IPS DF 19.7 (cell line): ENCODE measurements around the gene FOXN3.
A peak's percentile ranks its signal among the peaks of the same experiment; 100 is the strongest.
"Not testable (repeated sequence)": the region's sequence is repeated elsewhere in the genome, so short reads cannot be mapped to it uniquely, and the experiment has no call there.

ENCODE experiments used
- DNase-seq: peaks from one replicate; pipeline ENCODE4 v3.0.0-alpha.2; 2013; ENCODE audit warnings: low read depth, low spot score

Gene FOXN3

DNA sequence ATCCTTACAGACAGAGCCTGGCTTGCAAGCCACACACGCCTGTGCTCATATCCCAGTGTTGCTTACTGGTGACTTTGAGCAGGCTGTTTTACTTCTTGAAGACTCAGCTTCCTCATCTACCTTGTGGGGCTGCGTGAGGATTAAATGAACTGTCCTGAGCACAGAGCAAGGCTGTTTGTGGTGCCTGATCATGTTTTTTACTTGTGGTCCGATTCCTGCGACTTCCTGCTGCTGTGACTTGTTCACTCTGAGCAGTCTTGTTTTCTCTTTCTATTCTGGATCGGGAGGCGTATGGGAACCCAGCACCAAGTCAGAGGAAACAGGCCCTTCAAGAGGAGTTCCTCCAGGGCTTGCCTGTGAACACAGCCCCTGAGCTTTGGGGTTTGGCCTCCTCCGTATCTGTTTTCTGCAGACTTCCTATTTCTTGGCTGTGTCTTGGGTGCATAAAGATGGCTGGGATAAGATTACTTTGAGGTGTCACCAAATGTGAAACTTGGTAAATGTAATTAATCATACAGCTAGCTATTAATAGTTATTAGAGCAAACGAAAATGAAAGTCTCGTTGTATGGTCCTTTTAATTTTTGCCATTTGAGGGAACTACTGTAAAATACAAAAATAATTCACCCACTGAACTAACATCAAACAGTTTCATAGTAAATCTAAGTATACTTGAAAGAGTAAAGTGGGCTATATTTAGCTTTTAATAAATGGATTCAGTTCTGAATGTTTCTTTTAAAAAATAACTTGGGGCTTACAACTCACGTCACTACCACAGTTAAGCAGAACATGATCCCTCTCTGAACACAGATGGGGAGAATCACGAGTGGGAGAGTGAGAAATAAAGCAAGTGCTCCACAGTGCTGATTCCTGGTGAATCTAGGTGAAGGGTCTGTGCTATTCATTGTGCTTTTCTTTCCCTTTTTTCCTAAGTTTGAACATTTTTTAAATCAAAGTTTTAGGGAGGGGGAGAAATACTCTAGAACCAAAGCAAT is 251.5 kb downstream of the FOXN3 start:
- DNase-seq, result no peak

DNA sequence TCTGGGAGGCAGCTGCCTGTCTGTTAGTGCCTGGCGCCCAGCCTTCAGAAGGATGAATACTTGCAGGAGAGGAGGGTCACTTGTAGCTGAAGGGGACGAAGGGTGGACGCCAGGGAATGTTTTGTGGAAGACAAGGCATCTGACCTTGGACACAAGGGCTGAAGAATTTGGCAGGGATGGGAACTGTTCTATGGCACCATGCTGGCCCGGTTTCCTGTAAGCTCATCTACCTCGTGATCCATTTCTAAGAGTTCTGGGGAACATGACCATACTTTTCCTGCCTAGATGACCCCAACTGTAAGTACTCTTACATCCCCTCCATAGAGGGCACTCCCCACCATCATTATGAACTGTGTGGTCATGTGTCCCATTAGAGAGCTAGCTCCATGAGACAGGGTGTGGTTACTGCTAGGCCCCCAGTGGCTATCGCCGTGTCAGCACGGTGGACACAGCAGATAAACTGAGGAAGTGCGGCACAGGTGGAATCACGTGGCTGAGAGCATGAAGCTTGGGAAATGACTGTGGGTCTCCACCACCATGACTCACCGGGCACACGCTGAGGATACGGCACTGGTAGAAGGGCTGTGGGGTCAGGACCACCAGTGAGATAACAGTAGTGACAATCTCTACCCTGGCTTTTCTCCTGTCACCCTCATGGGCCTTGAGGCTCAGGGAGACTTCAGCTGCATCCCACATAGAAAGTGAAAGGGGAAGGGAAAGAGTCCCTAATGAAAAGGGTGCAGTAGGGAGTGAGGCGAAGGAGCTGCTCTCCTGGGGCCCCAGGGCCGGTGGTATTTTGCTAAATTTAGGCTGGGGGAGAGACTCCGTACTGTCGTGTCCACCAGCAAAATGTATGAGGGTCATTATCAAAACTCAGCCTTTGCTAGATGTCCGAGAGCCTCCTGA is 252.6 kb downstream of the FOXN3 start:
- no peak for DNase-seq

DNA sequence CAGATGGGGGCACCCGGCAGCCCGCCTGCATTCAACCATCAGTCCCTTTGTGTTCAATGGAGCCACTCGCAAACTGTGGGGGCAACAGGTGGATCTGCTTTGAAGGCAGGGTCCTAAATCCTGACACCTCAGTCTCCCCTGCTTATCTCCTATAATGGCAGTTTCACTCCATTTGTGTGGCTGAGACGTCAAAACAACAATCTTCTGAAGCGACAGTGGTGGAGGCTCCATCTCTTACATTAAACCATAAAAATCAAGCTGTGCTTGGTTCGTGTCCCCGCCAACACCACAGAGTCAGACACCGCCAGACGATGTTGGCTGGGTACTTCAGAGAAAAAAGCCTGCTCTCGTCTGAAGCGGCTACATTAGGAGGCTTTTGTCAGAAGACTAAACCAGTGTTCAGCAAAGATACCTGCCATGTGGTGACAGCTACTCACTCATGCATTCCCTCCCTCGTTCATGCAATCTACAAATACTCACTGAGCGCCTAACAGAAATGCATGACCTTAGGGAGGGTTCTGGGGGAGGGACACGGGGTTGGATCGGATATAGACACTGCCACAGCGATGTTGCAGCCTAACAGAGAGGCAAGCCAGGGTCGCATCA is 253.9 kb downstream of the FOXN3 start:
- DNase-seq, result no peak

DNA sequence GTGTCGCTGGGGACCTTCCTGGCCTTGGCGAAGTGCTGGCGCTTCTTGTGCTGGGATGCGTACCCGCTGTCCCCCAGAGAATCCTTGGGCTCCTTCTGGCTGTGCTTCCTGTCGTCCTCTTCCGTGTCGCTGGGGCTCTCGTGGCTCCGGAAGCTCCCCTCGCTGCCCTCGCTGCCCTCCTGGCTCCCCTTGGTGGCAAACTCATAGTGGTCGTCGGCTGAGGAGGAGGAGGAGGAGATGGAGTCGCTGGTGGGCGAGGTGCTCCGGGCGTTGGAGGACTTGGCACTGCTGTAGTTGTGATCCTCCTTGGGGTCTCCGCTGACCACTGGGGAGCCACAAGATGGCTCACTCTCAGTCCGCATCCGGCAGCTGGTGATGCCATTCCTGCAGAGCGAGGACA is 254.4 kb downstream of the FOXN3 start:
- DNase-seq, result no peak

DNA sequence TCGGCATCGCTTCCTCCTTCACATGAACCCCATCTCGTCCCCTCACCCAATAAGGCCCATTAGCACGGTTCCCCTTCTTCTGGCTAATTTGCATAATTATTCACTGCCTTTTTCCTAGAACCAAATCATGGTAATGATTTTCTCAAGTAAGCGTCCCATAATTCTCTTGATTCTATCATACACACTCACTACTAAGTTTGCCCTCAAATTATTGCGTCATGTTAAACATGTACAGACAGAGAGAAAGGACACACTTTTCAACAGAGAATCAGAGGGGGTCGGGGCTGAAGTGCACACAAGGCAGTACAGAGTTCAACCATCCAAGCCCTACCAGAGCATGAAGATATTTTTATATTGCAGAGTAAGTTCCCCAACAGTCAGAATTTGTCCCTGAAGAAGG is 256.6 kb downstream of the FOXN3 start:
- DNase-seq, result no peak

DNA sequence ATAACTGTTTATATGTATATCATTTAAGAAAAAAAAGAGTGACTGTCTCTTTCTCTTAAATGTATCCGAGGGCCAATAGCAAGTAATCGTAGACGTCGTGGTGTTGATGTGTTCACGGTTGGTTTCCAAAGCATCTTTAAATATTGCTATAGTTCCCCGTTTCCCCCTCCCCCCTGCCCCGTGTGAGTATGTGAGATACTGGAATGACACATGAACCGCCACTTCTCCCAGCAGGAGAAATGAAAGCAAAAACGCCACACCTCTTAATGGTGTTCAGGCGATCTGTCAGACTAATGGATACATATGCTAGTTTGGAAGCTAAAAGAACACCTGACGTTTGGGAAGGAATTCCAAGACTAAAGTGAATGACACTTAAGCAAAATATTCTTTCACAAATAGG is 258.3 kb downstream of the FOXN3 start:
- DNase-seq, result no peak

DNA sequence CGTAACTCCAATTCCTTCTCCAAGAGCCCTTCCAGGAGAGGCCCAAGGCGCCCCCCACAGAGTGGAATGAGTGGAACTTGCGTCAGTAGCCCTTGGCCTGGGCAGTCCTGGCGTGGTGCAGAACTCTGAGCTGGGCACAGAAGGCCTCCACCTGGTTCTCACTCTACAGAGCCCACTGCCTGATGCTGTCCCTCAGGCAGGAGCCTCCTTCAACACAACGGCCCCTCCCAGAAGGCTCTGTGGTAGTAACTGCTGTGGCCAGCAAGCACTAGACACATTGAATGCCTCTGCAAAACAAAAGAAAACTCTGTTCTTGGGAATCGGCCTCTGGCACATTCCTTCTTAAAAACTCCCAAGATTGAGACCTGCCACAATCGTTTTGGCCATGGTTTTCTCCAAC is 258.9 kb downstream of the FOXN3 start:
- not testable (repeated sequence) for DNase-seq

DNA sequence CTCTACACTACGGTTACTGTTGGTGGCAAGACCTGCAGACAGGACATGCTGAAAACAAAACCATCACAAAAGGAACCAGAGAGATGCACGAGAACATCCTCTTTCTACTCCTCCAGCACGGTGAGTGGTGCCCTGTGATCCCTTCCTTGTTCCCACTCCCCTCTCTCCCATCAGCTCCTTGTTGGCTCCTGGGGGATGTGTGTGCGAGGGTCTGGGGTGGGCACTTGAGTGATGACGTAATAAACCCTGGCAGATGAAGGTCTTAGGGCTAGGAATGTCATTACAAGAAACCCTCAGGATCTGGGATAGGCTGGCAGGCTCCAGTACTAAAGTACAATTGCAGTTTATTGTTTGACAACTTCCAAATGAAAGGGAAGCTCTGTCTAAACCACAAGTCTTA is 261.5 kb downstream of the FOXN3 start:
- DNase-seq, result no peak

DNA sequence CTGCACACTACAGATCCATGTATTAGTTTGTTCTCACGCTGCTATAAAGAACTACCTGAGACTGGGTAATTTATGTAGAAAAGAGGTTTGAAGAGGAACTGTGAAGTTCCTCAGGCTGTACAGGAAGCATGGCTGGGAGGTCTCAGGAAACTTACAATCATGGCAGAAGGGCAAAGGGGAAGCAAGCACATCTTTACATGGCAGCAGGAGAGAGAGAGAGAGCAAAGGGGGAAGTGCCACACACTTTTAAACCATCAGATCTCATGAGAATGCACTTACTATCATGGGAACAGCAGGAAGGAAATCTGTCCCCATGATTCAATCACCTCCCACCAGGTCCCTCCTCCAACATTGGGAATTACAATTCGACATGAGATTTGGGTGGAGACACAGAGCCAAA is 265.3 kb downstream of the FOXN3 start:
- not testable (repeated sequence) for DNase-seq

DNA sequence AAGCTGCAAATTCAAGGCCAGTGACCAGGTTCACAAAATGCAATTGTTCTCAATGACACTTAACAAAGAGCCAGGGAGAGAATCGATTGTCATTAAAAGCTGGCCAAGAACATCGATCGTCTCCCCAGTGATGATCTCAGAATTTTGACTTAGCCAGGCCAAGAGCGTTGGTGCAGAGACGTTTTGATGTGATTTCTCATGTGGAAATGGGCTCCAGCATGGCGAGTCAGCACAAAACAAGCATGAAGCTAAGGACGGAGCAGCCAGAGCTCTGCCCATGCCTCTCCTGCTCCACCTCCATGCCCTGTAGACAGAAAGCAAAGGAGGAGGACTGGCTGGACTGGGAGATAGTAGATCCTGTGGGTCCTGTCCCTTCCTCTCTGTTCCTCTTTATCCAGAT is 270.8 kb downstream of the FOXN3 start:
- DNase-seq, result no peak

DNA sequence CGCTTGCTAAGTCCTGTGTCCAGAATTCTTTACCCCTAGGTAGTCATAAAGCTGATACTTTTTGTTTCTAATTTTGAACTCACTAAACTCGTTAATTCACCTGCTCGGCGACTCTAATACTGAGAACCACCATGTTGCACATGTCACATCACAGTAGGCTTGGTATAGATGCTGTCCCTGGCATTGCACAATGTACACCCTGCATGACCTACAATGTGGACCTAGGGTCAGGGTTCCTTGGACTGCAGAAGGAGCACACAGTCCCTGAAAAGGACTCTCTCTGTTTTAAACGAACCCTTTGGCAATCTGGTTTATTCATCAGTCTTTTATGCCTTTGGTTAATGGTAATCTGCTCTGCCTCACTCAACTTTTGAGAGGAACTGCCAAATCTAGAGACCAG is 272.4 kb downstream of the FOXN3 start:
- no peak for DNase-seq

DNA sequence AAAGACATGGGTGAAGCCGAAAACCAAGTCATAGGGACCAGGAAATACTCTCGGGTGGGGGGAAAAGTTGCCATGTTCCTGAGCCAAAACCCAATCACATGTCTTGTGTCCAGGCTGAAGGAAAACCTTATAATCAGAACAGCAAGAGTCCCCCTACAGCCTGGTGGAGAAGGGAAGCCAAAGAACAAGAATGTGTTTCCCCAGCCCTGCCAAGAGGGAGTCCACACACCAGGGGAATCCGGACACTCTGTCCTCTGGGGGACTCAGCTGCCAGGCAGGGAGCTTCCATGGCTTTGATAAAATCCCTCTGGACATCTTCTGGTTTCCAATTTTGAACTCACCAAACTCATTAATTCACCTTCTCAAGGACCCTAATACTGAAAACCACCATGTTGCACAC is 273.0 kb downstream of the FOXN3 start:
- no peak for DNase-seq

DNA sequence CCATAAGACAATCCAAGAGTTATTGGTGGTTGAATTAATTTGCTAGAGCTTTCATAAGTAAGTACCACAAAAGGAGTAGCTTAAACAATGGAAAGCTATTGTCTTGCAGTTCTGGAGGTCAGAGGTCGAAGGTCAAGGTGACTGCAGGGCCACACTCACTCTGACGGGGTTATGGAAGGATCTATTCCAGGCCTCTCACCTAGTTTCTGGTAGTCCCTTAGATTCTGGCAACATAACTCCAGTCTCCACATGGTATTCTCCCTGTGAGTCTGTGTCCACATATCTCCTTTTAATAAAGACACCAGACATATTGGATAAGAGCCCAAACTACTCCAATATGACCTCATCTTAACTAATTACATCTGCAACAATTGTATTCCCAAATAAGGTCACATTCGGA is 273.4 kb downstream of the FOXN3 start:
- no peak for DNase-seq

DNA sequence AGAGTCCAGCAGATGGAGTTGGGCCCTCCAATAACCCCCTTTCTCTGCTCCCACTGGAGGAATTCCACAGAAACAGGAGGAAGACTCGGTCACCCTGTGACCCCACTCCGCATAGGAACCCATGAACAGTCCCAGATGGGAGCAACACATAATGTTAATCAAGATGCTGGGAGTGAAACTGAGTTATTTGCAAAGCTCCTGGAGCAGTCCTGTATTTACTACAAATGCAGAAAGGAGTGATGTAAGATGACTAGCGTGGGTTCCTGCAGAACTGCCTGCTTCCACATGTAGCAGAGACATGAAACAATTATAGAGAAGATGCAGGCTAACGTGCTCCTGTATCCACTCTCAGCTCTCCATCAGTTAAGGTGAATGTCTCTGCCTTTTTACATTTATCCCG is 274.7 kb downstream of the FOXN3 start:
- DNase-seq, result no peak

DNA sequence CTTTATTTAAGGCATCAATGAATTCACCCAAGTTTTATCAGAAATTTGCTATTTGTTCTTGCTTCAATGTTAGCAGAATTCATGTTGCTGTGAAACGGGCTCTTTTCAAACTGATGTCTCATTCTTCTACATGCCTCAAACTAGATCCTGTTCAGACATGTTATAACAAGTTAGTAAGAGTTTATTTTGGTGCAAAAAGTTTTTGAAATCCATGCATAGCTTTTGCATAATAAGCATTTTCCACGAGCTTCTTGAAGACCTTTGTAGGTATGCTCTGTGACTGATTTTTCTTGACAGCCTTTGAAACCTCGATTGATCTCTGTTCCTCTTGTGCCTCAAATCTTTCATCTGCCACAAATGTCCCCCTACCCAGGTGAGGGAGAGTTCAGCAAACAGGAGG is 275.2 kb downstream of the FOXN3 start:
- DNase-seq, result no peak

DNA sequence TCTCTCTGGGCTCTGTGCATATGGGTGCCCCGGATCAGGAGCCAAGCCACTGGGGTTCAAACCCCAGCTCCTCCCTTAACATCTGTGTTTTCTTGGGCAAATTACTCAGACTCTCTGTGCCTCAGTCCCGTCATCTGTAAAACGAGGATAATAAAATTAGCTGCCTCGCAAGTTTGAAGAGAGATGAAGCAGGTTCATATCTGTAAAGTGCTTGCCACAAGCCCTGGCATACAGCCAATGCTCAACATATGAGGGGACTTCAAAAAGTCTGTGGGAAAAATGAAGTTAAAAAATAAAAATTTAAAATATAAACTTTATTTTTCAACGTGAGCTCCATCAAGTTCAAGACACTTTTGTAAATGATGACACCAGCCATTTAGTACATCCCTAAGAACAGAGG is 276.7 kb downstream of the FOXN3 start:
- DNase-seq, result no peak

DNA sequence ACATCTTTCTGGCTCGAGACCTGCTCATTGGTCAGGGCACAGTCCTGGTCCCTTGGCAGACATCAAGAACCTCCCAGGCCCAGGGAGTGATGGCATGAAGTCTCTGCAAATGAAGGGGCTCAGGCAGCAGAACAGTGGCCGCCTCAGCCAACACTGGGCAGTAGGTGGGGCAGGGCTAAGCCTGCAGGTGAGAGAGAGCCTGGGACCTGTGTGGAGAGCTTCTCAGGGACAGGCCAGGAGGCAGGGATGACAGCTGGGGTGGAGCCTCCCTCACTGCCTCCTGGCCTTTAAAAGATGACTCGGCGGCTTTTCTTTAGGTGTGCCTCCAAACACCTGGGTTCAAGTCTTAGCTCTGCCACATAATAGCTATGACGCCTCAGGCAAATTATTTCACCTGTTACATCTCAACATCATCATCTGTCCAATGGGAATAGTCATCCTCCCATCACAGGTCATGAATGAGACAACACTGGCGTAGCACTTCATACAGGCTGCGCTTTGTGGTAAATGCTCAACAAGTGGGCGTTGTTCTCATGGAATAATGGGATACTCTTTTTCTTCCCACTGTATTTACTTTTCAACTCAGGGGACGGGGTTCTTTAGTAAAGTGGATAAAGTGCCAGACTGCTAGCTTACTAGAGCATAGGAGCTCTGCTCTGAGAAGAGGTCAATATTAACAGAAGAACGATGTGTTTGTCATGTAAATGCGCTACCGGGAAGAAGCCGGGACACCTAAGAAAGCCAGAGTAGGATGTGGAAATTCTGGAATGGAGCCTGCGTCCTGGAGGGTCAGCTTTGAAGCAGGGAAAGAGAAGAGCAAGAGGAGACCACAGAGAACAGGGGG is 277.4 kb downstream of the FOXN3 start:
- DNase-seq, result peak; percentile 40

DNA sequence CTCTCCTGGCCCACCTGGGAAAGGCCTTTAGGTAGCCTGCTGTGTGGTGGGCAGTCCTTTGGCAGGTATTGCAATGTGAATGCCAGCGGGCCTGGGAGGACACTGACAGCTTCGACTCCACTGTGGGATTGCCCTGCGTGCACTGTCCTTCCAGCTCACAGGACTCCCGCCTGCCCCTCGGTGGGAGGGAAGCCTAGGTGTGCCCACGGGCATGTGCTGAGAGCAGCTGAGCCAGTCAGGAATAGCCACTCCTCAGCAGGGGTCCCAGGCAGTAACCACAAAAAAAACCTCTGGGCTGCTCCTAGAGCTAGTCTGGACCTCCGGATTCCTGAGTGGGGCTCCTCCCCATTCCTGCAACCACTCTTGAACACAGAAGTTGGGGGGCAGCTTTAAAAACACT is 278.2 kb downstream of the FOXN3 start:
- DNase-seq, result no peak

DNA sequence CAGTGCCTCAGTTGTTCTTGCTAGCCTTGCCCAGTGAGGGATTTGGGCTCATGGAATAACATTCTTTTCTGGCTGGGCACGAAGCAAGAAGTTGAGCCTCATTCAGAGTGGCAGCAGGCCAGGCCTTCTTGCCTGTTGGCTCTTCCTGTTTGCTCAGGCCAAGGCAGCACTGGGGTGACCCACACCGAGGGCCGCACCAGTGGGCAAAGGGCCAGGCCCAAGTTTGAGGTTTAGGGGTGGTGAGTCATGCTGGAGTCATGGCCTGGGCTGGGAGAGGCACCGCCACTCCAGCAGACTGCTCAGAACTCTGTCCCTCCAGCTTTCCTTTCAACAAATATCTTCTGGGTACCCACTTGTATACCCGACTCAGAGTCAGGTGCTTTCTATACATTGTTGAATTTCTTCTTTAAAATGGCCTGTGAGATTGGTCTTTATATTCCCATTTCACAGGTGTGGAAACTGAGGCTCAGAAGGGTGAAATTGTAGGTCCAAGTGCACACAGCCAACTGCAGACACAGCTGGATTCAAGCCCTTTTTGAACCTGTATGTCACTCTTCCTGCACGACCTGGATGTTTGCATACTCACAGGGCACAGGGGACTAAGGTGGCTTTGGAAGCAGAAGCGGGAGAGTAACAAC is 279.4 kb downstream of the FOXN3 start:
- DNase-seq, result no peak

DNA sequence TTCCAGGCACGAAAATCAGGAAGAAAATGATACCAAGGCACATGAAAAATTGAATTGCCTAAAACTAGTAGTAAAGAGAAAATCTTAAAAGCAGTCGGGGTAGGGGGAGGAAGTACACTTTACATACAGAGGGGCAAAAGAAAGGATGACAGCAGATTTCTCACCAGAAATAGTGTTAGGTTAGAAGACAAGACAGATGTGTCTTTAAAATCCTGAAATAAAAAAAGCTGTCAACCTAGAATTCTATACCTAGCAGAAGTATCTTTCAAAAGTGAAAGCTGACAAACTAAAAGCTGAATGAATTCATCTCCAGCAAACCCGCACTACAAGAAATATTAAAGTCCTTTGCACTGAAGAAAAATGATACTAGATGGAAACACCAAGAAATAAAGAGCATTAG is 280.4 kb downstream of the FOXN3 start:
- DNase-seq, result no peak

DNA sequence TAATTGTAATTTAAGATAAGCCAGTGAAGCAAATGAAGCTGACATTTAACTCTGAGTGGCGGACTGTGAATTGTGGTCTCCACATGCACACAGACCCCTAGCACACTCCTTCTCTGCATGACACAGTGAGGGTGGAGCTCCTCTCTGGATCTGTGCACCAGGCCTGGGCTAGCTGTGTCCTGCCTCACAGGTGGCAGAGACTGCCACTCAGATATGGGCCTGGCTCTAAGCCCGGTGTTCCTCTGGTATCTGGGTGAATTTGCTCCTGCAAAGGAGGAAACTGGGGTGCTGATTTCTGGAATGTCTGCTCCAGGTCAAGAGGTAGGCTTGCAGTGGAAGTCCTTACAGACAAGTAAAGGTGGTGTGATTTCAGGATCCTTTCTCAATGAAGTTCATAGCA is 282.4 kb downstream of the FOXN3 start:
- no peak for DNase-seq
